ENCODE results near the gene PLD1. TPM values are rescaled to one million over a fixed set of nuclear protein-coding genes. Genes with fewer than 3 reads are reported as not detected.
"Not testable (repeated sequence)": the region's sequence is repeated elsewhere in the genome, so short reads cannot be mapped to it uniquely, and the experiment has no call there.

PLD1 gene
- total RNA-seq, 1 donor from 2014 or later, result 20.4 TPM

GRCh38 chr3:171770689-171771620 lies 39.3 kb downstream of the PLD1 start:
- DNase-seq (ENCODE audit: low read depth), result peak; percentile 93

- no peak for DNase-seq (ENCODE audit: low read depth)
These were observed 40.8 kb downstream of the PLD1 start for GRCh38 chr3:171769461-171769860.

GRCh38 chr3:171768986-171769385 lies 41.3 kb downstream of the PLD1 start:
- DNase-seq (ENCODE audit: low read depth), result no peak

- no peak for DNase-seq (ENCODE audit: low read depth)
These were observed 41.9 kb downstream of the PLD1 start for GRCh38 chr3:171768281-171768900.

GRCh38 chr3:171765511-171765887 lies 44.8 kb downstream of the PLD1 start:
- no peak for DNase-seq (ENCODE audit: low read depth)

GRCh38 chr3:171763392-171763791 lies 46.9 kb downstream of the PLD1 start:
- no peak for DNase-seq (ENCODE audit: low read depth)

- DNase-seq (ENCODE audit: low read depth), result no peak
These were observed 49.8 kb downstream of the PLD1 start for GRCh38 chr3:171760477-171760876.

GRCh38 chr3:171758109-171758508 lies 52.2 kb downstream of the PLD1 start:
- DNase-seq (ENCODE audit: low read depth), result no peak

GRCh38 chr3:171757361-171758034 lies 52.8 kb downstream of the PLD1 start:
- no peak for DNase-seq (ENCODE audit: low read depth)

GRCh38 chr3:171755656-171756055 lies 54.6 kb downstream of the PLD1 start:
- no peak for DNase-seq (ENCODE audit: low read depth)

GRCh38 chr3:171755015-171755589 lies 55.2 kb downstream of the PLD1 start:
- no peak for DNase-seq (ENCODE audit: low read depth)

GRCh38 chr3:171753665-171754408 lies 56.4 kb downstream of the PLD1 start:
- DNase-seq (ENCODE audit: low read depth), result peak; percentile 21

- DNase-seq (ENCODE audit: low read depth), result no peak
These were observed 57.2 kb downstream of the PLD1 start for GRCh38 chr3:171753025-171753472.

- DNase-seq (ENCODE audit: low read depth), result no peak
These were observed 58.0 kb downstream of the PLD1 start for GRCh38 chr3:171752329-171752728.

- no peak for DNase-seq (ENCODE audit: low read depth)
These were observed 61.2 kb downstream of the PLD1 start for GRCh38 chr3:171749124-171749523.

GRCh38 chr3:171748064-171748924 lies 62.0 kb downstream of the PLD1 start:
- no peak for DNase-seq (ENCODE audit: low read depth)

- no peak for DNase-seq (ENCODE audit: low read depth)
These were observed 62.9 kb downstream of the PLD1 start for GRCh38 chr3:171747223-171747920.

- not testable (repeated sequence) for DNase-seq (ENCODE audit: low read depth)
These were observed 63.7 kb downstream of the PLD1 start for GRCh38 chr3:171746320-171747222.

Data from renal cortical epithelial cell (primary cell).